Activated T-helper 1 cell treated with anti-CD3 and anti-CD28 coated beads, Interleukin-12 subunit alpha, Interleukin-12 subunit beta, Interleukin-2, Interleukin-4 antibody, amounts not matched to agents 30 ng/mL and 10 ng/mL and 1 ng/mL, durations not matched to agents 14 hours and 24 hours and 36 hours (primary cell): ENCODE measurements around the gene SERPINB8. TPM values are rescaled to one million over a fixed set of nuclear protein-coding genes. Genes with fewer than 3 reads are reported as not detected.

Experiments used
- DNase-seq: peaks from one replicate; pipeline ENCODE4 v3.0.0; 2021; ENCODE audit warnings: low spot score
- H3K27ac Mint-ChIP-seq: one replicate; pipeline ENCODE4 v1.8.0; 2021; ENCODE audit warnings: mild to moderate bottlenecking, mixed read lengths
- H3K27me3 Mint-ChIP-seq: one replicate; pipeline ENCODE4 v1.8.0; 2022; ENCODE audit warnings: mild to moderate bottlenecking, moderate library complexity, mixed read lengths; ENCODE audit not compliant: insufficient read depth
- H3K36me3 Mint-ChIP-seq: one replicate; pipeline ENCODE4 v1.8.0; 2021; ENCODE audit warnings: low read depth, mixed read lengths
- H3K4me1 Mint-ChIP-seq: one replicate; pipeline ENCODE4 v1.8.0; 2021; ENCODE audit warnings: low read depth, mixed read lengths
- H3K4me3 Mint-ChIP-seq: one replicate; pipeline ENCODE4 v1.8.0; 2021; ENCODE audit warnings: mild to moderate bottlenecking, moderate library complexity, mixed read lengths
- H3K9me3 Mint-ChIP-seq: one replicate; pipeline ENCODE4 v1.8.0; 2021; ENCODE audit warnings: mixed read lengths
- intact Hi-C: fragments of 100-400 bp; cut with micrococcal nuclease; formaldehyde crosslinking; loops from one replicate; pipeline ENCODE4 v1.15.1; 2024
- total RNA-seq: library from RNA; stranded (reverse); gene quantifications from 2 replicates; pipeline ENCODE4 v1.2.3, GENCODE V29; 2022

SERPINB8 gene
- total RNA-seq, 1 donor from 2014 or later = 22.8 TPM

- Mint-ChIP-seq H3K27ac (no peak overlapping the region), H3K4me3 (no peak overlapping the region), H3K9me3 (no peaks in the 10 kb centered on the region), H3K4me1 (no peaks in the 10 kb centered on the region), H3K36me3 (no peaks in the 10 kb centered on the region), H3K27me3 (peaks cover 5% of the 10 kb centered on the region)
- intact Hi-C loops = no loop called here
- DNase-seq = no peak
Observed at GRCh38 chr18:64037812-64038414, 68.0 kb downstream of the SERPINB8 start.

Other genes starting within 250 kb of the SERPINB8 start
- not detected in 2 replicates for gene SERPINB7, start 194.7 kb upstream of the SERPINB8 start, total RNA-seq
- not detected in 2 replicates for gene SERPINB2, start 82.4 kb upstream of the SERPINB8 start, total RNA-seq
- gene SERPINB10, start 62.1 kb upstream of the SERPINB8 start, total RNA-seq = not detected in 2 replicates
- gene HMSD, start 20.8 kb upstream of the SERPINB8 start, total RNA-seq = 19.7 and 27.8 TPM in 2 replicates
- not detected in 2 replicates for gene LINC00305, start 179.0 kb downstream of the SERPINB8 start, total RNA-seq